OCI-LY3 (cell line): ENCODE results near the gene PRKAA1.
"Not testable (repeated sequence)": the region's sequence is repeated elsewhere in the genome, so short reads cannot be mapped to it uniquely, and the experiment has no call there.

Experiments
- H2AFZ ChIP-seq: fragments of 200-600, 300-600 bp; shearing (Covaris generic); 2 replicates; pipeline ENCODE4 v1.6.0; 2014; ENCODE audit warnings: antibody characterized with exemption, low read depth, low read length
- H3K27ac ChIP-seq: fragments of 200-600, 300-600 bp; sonication (generic); 2 replicates; pipeline ENCODE4 v1.5.1; 2014; ENCODE audit warnings: mild to moderate bottlenecking, low read length, moderate library complexity, mixed read lengths
- H3K27me3 ChIP-seq: fragments of 200-600, 300-600 bp; sonication (generic); 2 replicates; pipeline ENCODE4 v1.6.1; 2014; ENCODE audit warnings: low read depth, low read length, mixed read lengths
- H3K36me3 ChIP-seq: fragments of 200-600, 300-600 bp; sonication (generic); replicated peaks from 2 replicates; pipeline ENCODE3; 2014; ENCODE audit warnings: low read depth, low read length, mixed read lengths
- H3K4me1 ChIP-seq: fragments of 300-600, 200-600 bp; sonication (generic); 2 replicates; pipeline ENCODE4 v1.6.1; 2014; ENCODE audit warnings: low read length, mixed read lengths
- H3K4me2 ChIP-seq: fragments of 200-600, 300-600 bp; sonication (generic); 2 replicates; pipeline ENCODE4 v1.6.1; 2014; ENCODE audit warnings: low read length, mixed read lengths
- H3K4me3 ChIP-seq: fragments of 300-600, 200-600 bp; sonication (generic); 2 replicates; pipeline ENCODE4 v1.5.1; 2014; ENCODE audit warnings: antibody characterized with exemption, mild to moderate bottlenecking, low read length, moderate library complexity
- H3K79me2 ChIP-seq: fragments of 300-600, 200-600 bp; shearing (Covaris generic); 2 replicates; pipeline ENCODE4 v1.6.1; 2014; ENCODE audit warnings: mild to moderate bottlenecking, low read length, mixed read lengths
- H3K9ac ChIP-seq: fragments of 300-600, 200-600 bp; shearing (Covaris generic); 2 replicates; pipeline ENCODE4 v1.6.0; 2014; ENCODE audit warnings: mild to moderate bottlenecking, low read length, moderate library complexity
- H3K9me3 ChIP-seq: fragments of 200-600, 300-600 bp; shearing (Covaris generic); 2 replicates; pipeline ENCODE4 v1.6.1; 2014; ENCODE audit warnings: low read length, mixed read lengths; ENCODE audit not compliant: insufficient read depth
- H4K20me1 ChIP-seq: fragments of 200-600, 300-600 bp; sonication (generic); 2 replicates; pipeline ENCODE4 v1.6.1; 2016; ENCODE audit warnings: low read length, mixed read lengths; ENCODE audit not compliant: insufficient read depth
- EZH2phosphoT487 ChIP-seq: fragments of 200-600 bp; shearing (Covaris generic); IDR thresholded peaks from 2 replicates; pipeline ENCODE4 v1.6.1; 2018; ENCODE audit warnings: antibody characterized with exemption, mixed run types, low read depth
- TF ChIP-seq, protein P1 (sequence below): fragments of 200-600, 300-600 bp; sonication (generic); IDR thresholded peaks from 2 replicates; pipeline ENCODE4 v1.5.1; 2014; ENCODE audit warnings: antibody characterized with exemption, low read length, low read depth

The PRKAA1 gene

DNA sequence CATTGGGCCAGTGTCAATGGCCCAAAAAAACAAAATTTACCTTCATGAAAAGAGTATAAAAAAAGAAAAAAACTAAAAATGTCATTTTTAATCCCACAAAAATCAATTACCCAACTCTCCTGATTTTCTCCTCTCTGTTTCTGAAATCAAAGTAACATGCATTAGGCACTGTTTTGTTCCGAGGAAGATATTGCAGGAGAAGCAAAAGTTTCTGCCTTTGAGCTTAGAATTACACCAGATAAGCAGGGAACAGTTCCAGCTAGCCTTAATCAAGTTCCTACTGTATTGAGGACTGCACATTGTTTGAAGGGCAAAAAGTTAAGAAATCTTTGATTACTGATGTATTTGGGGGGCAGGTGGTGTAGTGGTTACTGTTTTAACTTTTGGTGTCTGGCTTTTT lies 1.1 kb upstream of the PRKAA1 start:
- Histone ChIP-seq H3K27ac (no peak overlapping the region), H3K4me3 (peak overlapping the region; percentile 96), H3K4me1 (peaks cover 12% of the 10 kb centered on the region), H3K27me3 (no peaks in the 10 kb centered on the region), H3K9me3 (no peaks in the 10 kb centered on the region), H3K9ac (peak overlapping the region; percentile 83; the same call in 1 of the 2 replicates), H3K79me2 (peaks cover 33% of the 10 kb centered on the region), H4K20me1 (peaks cover 6% of the 10 kb centered on the region; the same call in 1 of the 2 replicates), H3K4me2 (peak overlapping the region; percentile 76), H3K36me3 (no peaks in the 10 kb centered on the region), H2AFZ (no peak overlapping the region)
- TF ChIP-seq, protein P1, sequence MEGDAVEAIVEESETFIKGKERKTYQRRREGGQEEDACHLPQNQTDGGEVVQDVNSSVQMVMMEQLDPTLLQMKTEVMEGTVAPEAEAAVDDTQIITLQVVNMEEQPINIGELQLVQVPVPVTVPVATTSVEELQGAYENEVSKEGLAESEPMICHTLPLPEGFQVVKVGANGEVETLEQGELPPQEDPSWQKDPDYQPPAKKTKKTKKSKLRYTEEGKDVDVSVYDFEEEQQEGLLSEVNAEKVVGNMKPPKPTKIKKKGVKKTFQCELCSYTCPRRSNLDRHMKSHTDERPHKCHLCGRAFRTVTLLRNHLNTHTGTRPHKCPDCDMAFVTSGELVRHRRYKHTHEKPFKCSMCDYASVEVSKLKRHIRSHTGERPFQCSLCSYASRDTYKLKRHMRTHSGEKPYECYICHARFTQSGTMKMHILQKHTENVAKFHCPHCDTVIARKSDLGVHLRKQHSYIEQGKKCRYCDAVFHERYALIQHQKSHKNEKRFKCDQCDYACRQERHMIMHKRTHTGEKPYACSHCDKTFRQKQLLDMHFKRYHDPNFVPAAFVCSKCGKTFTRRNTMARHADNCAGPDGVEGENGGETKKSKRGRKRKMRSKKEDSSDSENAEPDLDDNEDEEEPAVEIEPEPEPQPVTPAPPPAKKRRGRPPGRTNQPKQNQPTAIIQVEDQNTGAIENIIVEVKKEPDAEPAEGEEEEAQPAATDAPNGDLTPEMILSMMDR: no peak
- TF ChIP-seq EZH2phosphoT487: no peak

DNA sequence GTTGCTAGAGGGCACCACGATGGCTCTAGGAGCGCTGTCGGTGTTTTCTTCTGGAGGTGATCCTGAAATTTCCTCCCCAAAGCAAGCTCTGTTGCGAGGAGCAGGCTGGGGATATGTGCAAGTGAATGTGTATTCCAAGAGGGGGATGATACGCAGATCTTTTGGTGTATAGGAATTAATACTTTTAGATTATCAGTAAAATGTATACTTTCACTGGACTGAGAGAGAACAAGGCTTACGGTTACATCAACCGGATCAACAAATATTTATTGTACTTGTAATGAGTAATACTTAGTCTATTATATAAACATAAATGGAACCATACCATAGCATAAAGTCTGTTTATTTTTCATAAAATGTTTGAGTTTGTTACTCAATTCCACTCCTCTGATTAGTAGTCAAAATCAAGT lies 632 bp upstream of the PRKAA1 start:
- Histone ChIP-seq H3K36me3 (no peaks in the 10 kb centered on the region), H3K27ac (no peak overlapping the region), H3K4me2 (peak overlapping the region; percentile 76), H2AFZ (peak overlapping the region; percentile 100), H3K9me3 (no peaks in the 10 kb centered on the region), H4K20me1 (peaks cover 6% of the 10 kb centered on the region; the same call in 1 of the 2 replicates), H3K9ac (peak overlapping the region; percentile 83), H3K27me3 (no peaks in the 10 kb centered on the region), H3K79me2 (peaks cover 37% of the 10 kb centered on the region), H3K4me1 (peaks cover 12% of the 10 kb centered on the region), H3K4me3 (peak overlapping the region; percentile 96)
- TF ChIP-seq, protein P1: no peak
- TF ChIP-seq EZH2phosphoT487: no peak

DNA sequence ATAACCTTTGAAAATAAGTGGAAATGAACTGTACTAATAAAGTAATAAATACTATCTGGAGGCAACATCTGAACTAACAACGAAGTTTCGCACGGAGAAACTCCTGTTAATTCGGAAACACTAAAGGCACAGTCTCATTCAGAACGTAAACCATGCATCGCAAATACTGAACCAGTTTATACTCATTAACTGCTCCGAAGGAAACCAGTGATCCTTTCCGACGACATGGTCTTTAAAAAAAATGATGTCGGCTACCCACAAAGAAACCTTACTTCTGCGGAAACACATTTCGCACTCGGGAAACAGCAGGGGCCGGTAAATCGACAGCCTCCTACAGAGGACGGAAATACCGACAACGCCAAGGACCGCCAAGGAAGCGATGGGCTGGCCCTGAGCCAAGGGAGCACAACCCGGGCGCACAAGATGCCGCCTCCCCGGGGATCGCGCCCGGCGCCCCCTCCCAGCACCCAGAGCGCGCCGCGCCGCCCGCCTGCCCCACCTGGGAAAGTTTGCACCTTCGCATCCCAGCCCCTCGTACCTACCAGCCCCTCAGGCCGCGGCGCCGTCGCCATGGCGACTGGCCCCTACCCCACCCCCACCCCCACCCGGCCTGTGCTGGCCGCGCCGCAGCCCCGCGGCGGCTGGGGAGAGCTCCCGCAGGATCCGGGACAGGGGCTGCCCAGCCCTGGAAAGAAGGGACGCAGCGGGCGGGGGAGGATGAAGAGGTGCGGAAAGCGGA lies 732 bp downstream of the PRKAA1 start:
- Histone ChIP-seq H4K20me1 (peaks cover 9% of the 10 kb centered on the region; the same call in 1 of the 2 replicates), H3K9ac (peak overlapping the region; percentile 74), H3K27ac (peak overlapping the region; percentile 63), H2AFZ (peak overlapping the region; percentile 58; the same call in 1 of the 2 replicates), H3K4me2 (peak overlapping the region; percentile 94), H3K4me3 (peak overlapping the region; percentile 90), H3K4me1 (peaks cover 12% of the 10 kb centered on the region), H3K36me3 (no peaks in the 10 kb centered on the region), H3K27me3 (no peaks in the 10 kb centered on the region), H3K79me2 (peaks cover 49% of the 10 kb centered on the region), H3K9me3 (no peaks in the 10 kb centered on the region)
- TF ChIP-seq, protein P1: no peak
- TF ChIP-seq EZH2phosphoT487: no peak

DNA sequence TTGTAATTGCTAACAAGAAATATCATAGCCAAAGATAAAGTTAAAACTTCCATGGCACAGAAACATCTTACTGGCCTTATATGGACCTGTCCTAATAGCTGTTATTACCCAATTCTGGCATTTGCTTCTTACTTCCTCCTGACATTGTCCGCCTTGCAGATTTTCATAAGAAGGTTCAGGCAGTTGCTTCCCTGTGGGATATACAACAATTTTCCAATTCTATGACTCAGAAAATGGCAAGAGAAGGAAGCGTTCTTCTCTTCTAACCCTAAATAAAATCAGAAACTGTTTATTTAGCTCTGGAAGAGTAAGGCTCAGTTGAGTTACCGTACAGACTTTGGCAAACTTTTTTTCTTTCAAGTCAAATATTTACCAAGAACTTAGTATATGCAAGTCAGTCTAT lies 1.7 kb downstream of the PRKAA1 start:
- H3K4me3 ChIP-seq: peak overlapping the region; percentile 90
- no peak overlapping the region for H2AFZ ChIP-seq
- H3K4me2 ChIP-seq: peak overlapping the region; percentile 94
- H3K4me1 ChIP-seq: peaks cover 16% of the 10 kb centered on the region
- peak overlapping the region; percentile 74 for H3K9ac ChIP-seq
- no peaks in the 10 kb centered on the region for H3K36me3 ChIP-seq
- TF ChIP-seq EZH2phosphoT487: no peak
- TF ChIP-seq, protein P1: no peak
- no peaks in the 10 kb centered on the region for H3K27me3 ChIP-seq
- peaks cover 59% of the 10 kb centered on the region for H3K79me2 ChIP-seq
- no peak overlapping the region for H3K27ac ChIP-seq
- peaks cover 9% of the 10 kb centered on the region; the same call in 1 of the 2 replicates for H4K20me1 ChIP-seq
- no peaks in the 10 kb centered on the region for H3K9me3 ChIP-seq

DNA sequence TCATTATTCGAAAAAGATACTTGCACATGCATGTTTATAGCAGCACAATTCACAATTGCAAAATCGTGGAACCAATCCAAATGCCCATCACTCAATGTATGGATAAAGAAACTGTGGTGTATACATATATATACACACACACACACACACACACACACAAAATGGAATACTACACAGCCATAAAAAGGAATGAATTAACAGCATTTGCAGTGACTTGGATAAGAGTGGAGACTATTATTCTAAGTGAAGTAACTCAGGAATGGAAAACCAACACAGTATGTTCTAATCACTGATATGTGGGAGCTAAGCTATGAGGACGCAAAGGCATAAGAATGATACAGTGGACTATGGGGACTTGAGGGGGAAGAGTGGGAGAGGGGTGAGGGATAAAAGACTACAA lies 3.3 kb downstream of the PRKAA1 start:
- H3K27ac ChIP-seq, H3K4me3 ChIP-seq, H3K27me3 ChIP-seq, H3K9me3 ChIP-seq, H3K9ac ChIP-seq, H3K4me2 ChIP-seq, H4K20me1 ChIP-seq, H2AFZ ChIP-seq, H3K36me3 ChIP-seq: not testable (repeated sequence)
- Histone ChIP-seq H3K79me2 (peaks cover 73% of the 10 kb centered on the region), H3K4me1 (peaks cover 21% of the 10 kb centered on the region)

DNA sequence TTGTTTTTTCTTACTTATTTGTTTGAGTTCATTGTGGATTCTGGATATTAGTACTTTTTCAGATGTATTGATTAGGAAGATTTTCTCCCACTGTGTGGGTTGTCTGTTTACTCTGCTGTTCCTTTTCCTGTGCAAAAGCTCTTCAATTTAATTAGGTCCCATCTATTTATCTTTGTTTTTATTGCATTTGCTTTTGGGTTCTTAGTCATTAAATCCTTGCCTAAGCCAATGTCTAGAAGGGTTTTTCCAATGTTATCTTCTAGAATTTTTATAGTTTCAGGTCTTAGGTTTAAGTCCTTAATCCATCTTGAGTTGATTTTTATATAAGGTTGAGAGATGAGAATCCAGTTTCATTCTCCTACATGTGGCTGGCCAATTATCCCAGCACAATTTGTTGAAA lies 3.8 kb downstream of the PRKAA1 start:
- Histone ChIP-seq H3K79me2 (peaks cover 76% of the 10 kb centered on the region), H3K4me1 (peaks cover 20% of the 10 kb centered on the region)
- H3K4me2 ChIP-seq, H3K27ac ChIP-seq, H3K9ac ChIP-seq, H3K27me3 ChIP-seq, H3K4me3 ChIP-seq, H4K20me1 ChIP-seq, H3K9me3 ChIP-seq, H3K36me3 ChIP-seq, H2AFZ ChIP-seq: not testable (repeated sequence)
